ENCODE measurements around the gene TBPL2. TPM values are rescaled to one million over a fixed set of nuclear protein-coding genes. Genes with fewer than 3 reads are reported as not detected.
A peak's percentile ranks its signal among the peaks of the same experiment; 100 is the strongest.

Gene TBPL2
- total and polyA plus RNA-seq, 2 donors (not counting 3 experiments of a cell fraction or from before 2014, with no cell fraction given), result not detected

- peak; percentile 87 for FAIRE-seq
- Histone ChIP-seq H3K4me1 (ENCODE audit: control insufficient read depth, extremely low read depth, insufficient read depth, low read length) (peaks cover 52% of the 10 kb centered on the region), H3K4me3 (replicated peaks in 1 of 3; ENCODE audit: insufficient read depth in 1 of 3, low read depth in 1 of 3, low read length in 3 of 3) (no peak overlapping the region), H3K27me3 (ENCODE audit: control insufficient read depth in 2 of 2, insufficient read depth in 2 of 2, low read length in 2 of 2) (no peaks in the 10 kb centered on the region), H3K9ac (replicated peaks; ENCODE audit: extremely low read depth, insufficient read depth, low read length) (no peak overlapping the region), H3K36me3 (ENCODE audit: control insufficient read depth in 2 of 2, extremely low read depth in 1 of 2, insufficient read depth in 2 of 2, low read length in 2 of 2) (no peaks in the 10 kb centered on the region), H3K79me2 (ENCODE audit: control insufficient read depth, insufficient read depth, low read length) (no peaks in the 10 kb centered on the region), H3K4me2 (ENCODE audit: insufficient read depth, low read length) (peak overlapping the region; percentile 68), H3K9me1 (replicated peaks; ENCODE audit: control insufficient read depth, extremely low read depth, insufficient read depth, low read length) (no peaks in the 10 kb centered on the region), H4K20me1 (replicated peaks; ENCODE audit: control insufficient read depth, extremely low read depth, insufficient read depth, low read length) (no peaks in the 10 kb centered on the region), H3K27ac (ENCODE audit: insufficient read depth, low read depth, low read length) (no peak overlapping the region), H3K9me3 (replicated peaks; ENCODE audit: control insufficient read depth, insufficient read depth, low read length) (no peaks in the 10 kb centered on the region), H2AFZ (ENCODE audit: low read depth, low read length) (peak overlapping the region; percentile 37)
- intact Hi-C loops (cut with micrococcal nuclease), result loop anchor here (1.0 kb wide), 1 partner anchor 103 kb away; no protein-coding TSS in a partner anchor
- TF ChIP-seq MAX (IDR thresholded peaks at IDR 0.05; ENCODE audit: insufficient read depth, insufficient read length) (no peak), FOS (IDR thresholded peaks at IDR 0.05; ENCODE audit: borderline replicate concordance, insufficient read depth, low read length) (peak; percentile 91), GATA2 (IDR thresholded peaks at IDR 0.05; ENCODE audit: insufficient read depth, insufficient read length, low read depth, low read length) (peak; percentile 67), MYC (IDR thresholded peaks at IDR 0.05; ENCODE audit: low read depth, low read length) (no peak), POLR2AphosphoS5 (IDR thresholded peaks at IDR 0.05; ENCODE audit: insufficient read depth, low read depth, low read length) (peak; percentile 32), EZH2 (IDR thresholded peaks at IDR 0.05; ENCODE audit: borderline replicate concordance, low read depth, low read length, severe bottlenecking) (no peak), CTCF (IDR thresholded peaks at IDR 0.05; ENCODE audit: extremely low read depth in 1 of 2, insufficient read depth in 1 of 2, low read depth in 1 of 2, low read length in 2 of 2) (no peak), JUN (IDR thresholded peaks at IDR 0.05; ENCODE audit: borderline replicate concordance, insufficient read depth, insufficient read length, low read depth) (peak; percentile 38), POLR2A (IDR thresholded peaks at IDR 0.05; ENCODE audit: low read depth, low read length) (no peak)
- BruUV-seq (replicated peaks), result no TSS peak
- dilution Hi-C loops (cut with MboI; ENCODE audit: extremely low pct_ligation_motif_present, low sequenced_read_pairs), result no loop called here
- POLR2A ChIA-PET, result no interaction called here
- peak; percentile 81 for DNase-seq (ENCODE audit: low read depth, low spot score)
- CTCF ChIA-PET, result interaction anchor here (0.6 to 1.8 kb wide), 4 partner anchors 8 to 206 kb away, joined by 3 to 22 read pairs (median 4); no protein-coding TSS in a partner anchor
These were observed 14.0 kb upstream of the TBPL2 start for GRCh38 chr14:55454264-55455002.

Data from endothelial cell of umbilical vein (primary cell).